HepG2 (cell line): ENCODE measurements around the gene NTM. TPM values are rescaled to one million over a fixed set of nuclear protein-coding genes. Genes with fewer than 3 reads are reported as not detected.

ENCODE experiments used
- ATAC-seq: fragments of 200-7000 bp; cut with Tn5 transposase; 3 replicates; pipeline ENCODE4 v1.9.1; 2020; ENCODE audit warnings: mild to moderate bottlenecking, moderate library complexity
- BruUV-seq: library from RNA; stranded (reverse); fragments of 400-500 nt; replicated peaks from 2 replicates; lab custom pipeline; 2021; lab: Mats Ljungman, UMichigan
- CTCF ChIA-PET: fragments of 300-600 bp; formaldehyde crosslinking; extraction: SDS; loops from one replicate; lab custom pipeline; 2021; ENCODE audit warnings: low total read pairs, inconsistent platforms, low intra/inter-chr PET ratio; lab: Yijun Ruan, JAX
- POLR2A ChIA-PET: fragments of 350-600 bp; sonication (Branson Sonifier 250); formaldehyde crosslinking; loops from one replicate; lab custom pipeline; 2020; ENCODE audit warnings: antibody characterized with exemption, inconsistent platforms; lab: Yijun Ruan, JAX
- DNase-seq: peaks from one replicate; pipeline ENCODE4 v3.0.0-alpha.2; 2015; ENCODE audit warnings: low spot score
- FAIRE-seq: peaks from 3 replicates; lab custom pipeline; 2011; peaks lifted over from hg19 to GRCh38; lab: Jason Lieb, UNC
- H2AFZ ChIP-seq: one replicate; pipeline ENCODE4 v1.6.1; 2011; ENCODE audit warnings: low read length, inconsistent platforms
- H3K27ac ChIP-seq: fragments of 300-600 bp; 3 replicates; pipeline ENCODE4 v1.8.0; 2011; ENCODE audit warnings: mixed run types, mild to moderate bottlenecking, mixed read lengths, low read length, inconsistent platforms; ENCODE audit not compliant: insufficient read depth; ENCODE audit errors: extremely low read length
- H3K27me3 ChIP-seq, 2 experiments: fragments of 200-600 bp in 1 of 2; 2 replicates in 1 of 2; 3 replicates in 1 of 2; pipeline versions ENCODE4 v1.6.0 to v1.8.0; 2011; ENCODE audit warnings: low read length in 2 of 2, mild to moderate bottlenecking in 2 of 2, moderate library complexity in 2 of 2, inconsistent platforms in 1 of 2; ENCODE audit not compliant: insufficient read depth in 2 of 2, control insufficient read depth in 1 of 2
- H3K36me3 ChIP-seq, 2 experiments: fragments of 200-600 bp in 1 of 2; replicated peaks in 1 of 2; 2 replicates in 1 of 2; 3 replicates in 1 of 2; pipeline versions ENCODE4 v1.5.1 to v1.8.0; 2011; ENCODE audit warnings: low read length in 2 of 2, inconsistent platforms in 1 of 2; ENCODE audit not compliant: insufficient read depth in 2 of 2, control insufficient read depth in 1 of 2
- H3K4me1 ChIP-seq: 2 replicates; pipeline ENCODE4 v1.5.1; 2012; ENCODE audit warnings: low read length, inconsistent platforms; ENCODE audit not compliant: insufficient read depth
- H3K4me2 ChIP-seq: 2 replicates; pipeline ENCODE4 v1.6.0; 2011; ENCODE audit warnings: low read depth, low read length, inconsistent platforms
- H3K4me3 ChIP-seq, 3 experiments: fragments of 200-600 bp in 1 of 3; sonication (generic), shearing (Covaris generic) in 1 of 3; replicated peaks in 1 of 3; 2 replicates each; pipeline ENCODE4 v1.5.1; 2011 to 2016; ENCODE audit warnings: low read length in 3 of 3, inconsistent platforms in 2 of 3, low read depth in 2 of 3, mild to moderate bottlenecking in 2 of 3, control low read depth in 1 of 3, mixed read lengths in 1 of 3; ENCODE audit not compliant: insufficient read depth in 1 of 3
- H3K79me2 ChIP-seq: one replicate; pipeline ENCODE4 v1.6.1; 2011; ENCODE audit warnings: low read length, inconsistent platforms; ENCODE audit not compliant: insufficient read depth
- H3K9ac ChIP-seq: 2 replicates; pipeline ENCODE4 v1.6.0; 2011; ENCODE audit warnings: mild to moderate bottlenecking, low read depth, low read length, inconsistent platforms; ENCODE audit not compliant: insufficient read depth
- H3K9me3 ChIP-seq: 2 replicates; pipeline ENCODE4 v1.5.1; 2012; ENCODE audit warnings: mild to moderate bottlenecking, low read length
- H4K20me1 ChIP-seq: 2 replicates; pipeline ENCODE4 v1.6.0; 2011; ENCODE audit warnings: inconsistent platforms, mild to moderate bottlenecking, low read length, moderate library complexity; ENCODE audit not compliant: insufficient read depth
- FOXM1 ChIP-seq: sonication (generic); formaldehyde crosslinking; IDR thresholded peaks from 2 replicates; pipeline ENCODE4 v1.5.0; 2020; ENCODE audit warnings: missing genetic modification reagents
- GMEB2 ChIP-seq: IDR thresholded peaks from 2 replicates; pipeline ENCODE4 v1.6.1; 2016; ENCODE audit warnings: missing biosample characterization, missing genetic modification reagents, low read depth
- GPBP1L1 ChIP-seq: sonication (generic); formaldehyde crosslinking; IDR thresholded peaks from 2 replicates; pipeline ENCODE4 v1.5.0; 2020; ENCODE audit warnings: mild to moderate bottlenecking, missing genetic modification reagents
- MED8 ChIP-seq: sonication (generic); formaldehyde crosslinking; IDR thresholded peaks from 2 replicates; pipeline ENCODE4 v1.8.1; 2023; ENCODE audit warnings: mild to moderate bottlenecking, missing genetic modification reagents; ENCODE audit not compliant: insufficient replicate concordance
- RFX1 ChIP-seq: fragments of 450-650 bp; IDR thresholded peaks from 2 replicates; pipeline ENCODE4 v1.6.1; 2017
- SIX1 ChIP-seq: sonication (generic); formaldehyde crosslinking; IDR thresholded peaks from 2 replicates; pipeline ENCODE4 v1.4.0; 2020; ENCODE audit warnings: missing genetic modification reagents, borderline replicate concordance
- TERF1 ChIP-seq: sonication (generic); formaldehyde crosslinking; IDR thresholded peaks from 2 replicates; pipeline ENCODE4 v1.8.0; 2022; ENCODE audit warnings: mild to moderate bottlenecking, missing genetic modification reagents, moderate library complexity
- ZBTB3 ChIP-seq: sonication (generic); formaldehyde crosslinking; IDR thresholded peaks from 2 replicates; pipeline ENCODE4 v1.4.0; 2020; ENCODE audit warnings: low read depth, mild to moderate bottlenecking, moderate library complexity, missing genetic modification reagents, borderline replicate concordance
- ZFYVE20 ChIP-seq: sonication (generic); formaldehyde crosslinking; IDR thresholded peaks from 2 replicates; pipeline ENCODE4 v1.8.0; 2023; ENCODE audit warnings: low read depth, mild to moderate bottlenecking, moderate library complexity, missing genetic modification reagents, borderline replicate concordance
- ZMAT5 ChIP-seq: sonication (generic); formaldehyde crosslinking; IDR thresholded peaks from 2 replicates; pipeline ENCODE4 v1.5.0; 2020; ENCODE audit warnings: mild to moderate bottlenecking, low read depth, missing genetic modification reagents, borderline replicate concordance
- ZNF142 ChIP-seq: sonication (generic); formaldehyde crosslinking; IDR thresholded peaks from 2 replicates; pipeline ENCODE4 v1.4.0; 2020; ENCODE audit warnings: missing genetic modification reagents
- ZNF747 ChIP-seq: sonication (generic); formaldehyde crosslinking; IDR thresholded peaks from 2 replicates; pipeline ENCODE4 v1.8.1; 2023; ENCODE audit warnings: missing genetic modification reagents, mild to moderate bottlenecking, borderline replicate concordance
- ZNF788 ChIP-seq: sonication (generic); formaldehyde crosslinking; IDR thresholded peaks from 2 replicates; pipeline ENCODE4 v1.5.0; 2020; ENCODE audit warnings: mild to moderate bottlenecking, missing genetic modification reagents, borderline replicate concordance
- ZNF816 ChIP-seq: sonication (generic); formaldehyde crosslinking; IDR thresholded peaks from 2 replicates; pipeline ENCODE4 v1.8.0; 2022; ENCODE audit warnings: missing genetic modification reagents, mild to moderate bottlenecking, borderline replicate concordance
- ZNF850 ChIP-seq: sonication (generic); formaldehyde crosslinking; conservative IDR thresholded peaks from 2 replicates; pipeline ENCODE4 v1.9.0; 2021; ENCODE audit warnings: mild to moderate bottlenecking, missing genetic modification reagents
- WGBS: methylation state at CpG from one replicate; pipeline ENCODE4 v1.1.6; 2017; ENCODE audit warnings: low lambda C conversion rate; 5-methylcytosine and 5-hydroxymethylcytosine counted together
- in situ Hi-C: cut with HindIII; loops from 2 replicates; pipeline ENCODE4 v1.10.0; 2017; ENCODE audit warnings: low pct_unique_long_range_greater_than_20kb; ENCODE audit not compliant: extremely low pct_ligation_motif_present
- intact Hi-C: fragments of 100-400 bp; cut with micrococcal nuclease; formaldehyde crosslinking; loops from one replicate; pipeline ENCODE4 v1.10.0; 2022; ENCODE audit not compliant: unreplicated experiment
- polyA plus RNA-seq, 8 experiments: library from polyadenylated mRNA; depleted of rRNA in 3 of 8; stranded (reverse) in 7 of 8; unstranded in 1 of 8; fragments of >200 nt; fragmentation: Illumina TruSeq in 4 of 8; extraction: Trizol in 4 of 8; gene quantifications; 2 replicates each; pipeline versions ENCODE4 v1.2.1 to v1.2.3, GENCODE V29; 2011 to 2016; ENCODE audit warnings: low read depth in 4 of 8, missing spikeins in 1 of 8, mixed read lengths in 1 of 8; ENCODE audit not compliant: insufficient read depth in 1 of 8
- total RNA-seq, 5 experiments: library from RNA; depleted of rRNA; stranded (reverse); fragments of >200 nt; fragmentation: Illumina TruSeq; extraction: Trizol; gene quantifications; 2 replicates each; pipeline ENCODE4 v1.2.3, GENCODE V29; 2016; ENCODE audit warnings: low read depth in 1 of 5

Gene NTM
- total and polyA plus RNA-seq, 2 of the 13 experiments (the other 11 are each of a cell fraction or from before 2014, with no cell fraction given): not detected

- no TSS peak for BruUV-seq
- Histone ChIP-seq H3K79me2 (no peaks in the 10 kb centered on the region), H3K4me3 (no peak overlapping the region), H3K36me3 (no peaks in the 10 kb centered on the region), H3K27me3 (no peaks in the 10 kb centered on the region), H3K4me2 (no peak overlapping the region), H2AFZ (no peak overlapping the region), H4K20me1 (no peaks in the 10 kb centered on the region), H3K9ac (no peak overlapping the region), H3K4me1 (no peaks in the 10 kb centered on the region), H3K27ac (no peak overlapping the region), H3K9me3 (no peaks in the 10 kb centered on the region)
- ChIA-PET CTCF (no interaction called here), POLR2A (no interaction called here)
- ATAC-seq: no peak
- FAIRE-seq: no peak
- WGBS: 6% methylated on average over 3 of the region's 8 CpGs
- in situ Hi-C loops: no loop called here
- intact Hi-C loops: no loop called here
- no peak for DNase-seq
- TF ChIP-seq GPBP1L1 (CRISPR knock-in tag): no peak
- no peak for TF ChIP-seq ZNF788
- no peak for TF ChIP-seq ZNF747 (CRISPR knock-in tag)
- TF ChIP-seq ZMAT5 (CRISPR knock-in tag): no peak
- no peak for TF ChIP-seq ZNF142 (CRISPR knock-in tag)
- TF ChIP-seq FOXM1: no peak
- TF ChIP-seq RFX1: no peak
- no peak for TF ChIP-seq ZNF816 (CRISPR knock-in tag)
- TF ChIP-seq TERF1 (CRISPR knock-in tag): no peak
- TF ChIP-seq ZFYVE20: no peak
- TF ChIP-seq SIX1 (CRISPR knock-in tag): no peak
- TF ChIP-seq MED8 (CRISPR knock-in tag): no peak
- TF ChIP-seq GMEB2 (CRISPR knock-in tag): no peak
- no peak for TF ChIP-seq ZNF850 (CRISPR knock-in tag)
- no peak for TF ChIP-seq ZBTB3 (CRISPR knock-in tag)
Observed at GRCh38 chr11:131924001-131924400, 553.6 kb downstream of the NTM start.
